OCI-M2 (cell line): ENCODE results near the gene NEDD8.

ENCODE experiments used
- DNase-seq: peaks from one replicate; lab custom pipeline; 2025; ENCODE audit not compliant: unreplicated experiment; lab: John Stamatoyannopoulos, UW

The NEDD8 gene

DNA sequence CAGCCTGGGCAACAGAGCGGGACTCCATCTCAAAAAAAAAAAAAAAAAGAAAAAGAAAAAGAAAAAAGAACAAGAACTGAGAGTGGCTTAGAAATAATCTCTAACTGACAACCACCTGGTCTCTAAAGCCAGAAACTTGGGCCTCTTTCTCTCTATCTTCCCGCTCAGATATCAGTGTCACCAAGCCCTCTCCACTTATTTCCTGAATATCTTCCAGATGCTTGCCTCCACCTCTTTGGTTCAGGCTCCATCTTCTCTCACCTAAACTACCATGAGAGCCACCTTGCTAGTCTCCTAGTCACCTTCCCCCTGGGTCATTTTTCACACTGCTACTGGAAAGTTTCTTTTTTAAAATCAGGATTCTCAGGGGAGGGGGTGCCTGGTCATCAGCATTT, 35.1 kb downstream of the NEDD8 start:
- DNase-seq = no peak

DNA sequence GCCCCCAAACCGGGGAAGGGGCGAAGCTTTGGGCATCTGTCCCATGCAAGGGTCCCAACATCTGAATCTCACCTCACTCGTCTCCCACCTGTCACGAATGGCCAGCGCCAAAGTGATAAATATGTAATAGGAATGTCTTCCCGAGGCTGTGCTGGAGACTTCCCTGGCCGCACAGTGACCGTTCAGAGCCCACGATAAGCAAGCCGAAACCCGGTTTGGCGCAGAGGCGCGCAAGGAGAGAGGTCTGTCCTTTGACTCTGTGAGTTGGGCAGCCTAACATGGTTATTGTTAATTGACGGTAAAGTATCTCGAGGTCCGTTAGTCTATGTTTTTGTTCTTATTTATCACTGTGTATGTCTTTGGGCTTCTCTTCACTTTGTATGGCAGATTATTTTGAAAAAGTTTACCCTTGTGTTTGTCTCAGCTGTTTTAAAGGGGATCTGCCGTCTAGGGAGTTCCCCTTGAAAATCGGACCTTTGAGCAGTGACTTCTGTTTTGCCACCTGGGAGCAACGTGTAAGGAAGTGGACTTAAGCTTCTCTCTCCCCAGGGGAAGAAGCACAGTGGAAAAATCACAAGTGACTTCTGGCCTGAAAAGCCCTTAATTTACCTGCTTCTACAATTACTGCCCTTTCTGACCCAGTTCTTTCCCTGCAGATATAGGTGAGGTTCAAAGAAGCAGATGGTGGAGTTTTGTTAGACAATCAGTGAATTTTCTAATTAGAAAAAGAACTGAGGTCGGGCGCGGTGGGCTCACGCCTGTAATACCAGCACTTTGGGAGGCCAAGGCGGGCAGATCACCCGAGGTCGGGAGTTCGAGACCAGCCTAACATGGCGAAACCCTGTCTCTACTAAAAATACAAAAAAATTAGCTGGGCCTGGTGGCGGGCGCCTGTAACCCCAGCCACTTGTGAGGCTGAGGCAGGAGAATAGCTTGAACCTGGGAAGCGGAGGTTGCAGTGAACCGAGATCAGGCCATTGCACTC, 35.8 kb downstream of the NEDD8 start:
- no peak for DNase-seq

DNA sequence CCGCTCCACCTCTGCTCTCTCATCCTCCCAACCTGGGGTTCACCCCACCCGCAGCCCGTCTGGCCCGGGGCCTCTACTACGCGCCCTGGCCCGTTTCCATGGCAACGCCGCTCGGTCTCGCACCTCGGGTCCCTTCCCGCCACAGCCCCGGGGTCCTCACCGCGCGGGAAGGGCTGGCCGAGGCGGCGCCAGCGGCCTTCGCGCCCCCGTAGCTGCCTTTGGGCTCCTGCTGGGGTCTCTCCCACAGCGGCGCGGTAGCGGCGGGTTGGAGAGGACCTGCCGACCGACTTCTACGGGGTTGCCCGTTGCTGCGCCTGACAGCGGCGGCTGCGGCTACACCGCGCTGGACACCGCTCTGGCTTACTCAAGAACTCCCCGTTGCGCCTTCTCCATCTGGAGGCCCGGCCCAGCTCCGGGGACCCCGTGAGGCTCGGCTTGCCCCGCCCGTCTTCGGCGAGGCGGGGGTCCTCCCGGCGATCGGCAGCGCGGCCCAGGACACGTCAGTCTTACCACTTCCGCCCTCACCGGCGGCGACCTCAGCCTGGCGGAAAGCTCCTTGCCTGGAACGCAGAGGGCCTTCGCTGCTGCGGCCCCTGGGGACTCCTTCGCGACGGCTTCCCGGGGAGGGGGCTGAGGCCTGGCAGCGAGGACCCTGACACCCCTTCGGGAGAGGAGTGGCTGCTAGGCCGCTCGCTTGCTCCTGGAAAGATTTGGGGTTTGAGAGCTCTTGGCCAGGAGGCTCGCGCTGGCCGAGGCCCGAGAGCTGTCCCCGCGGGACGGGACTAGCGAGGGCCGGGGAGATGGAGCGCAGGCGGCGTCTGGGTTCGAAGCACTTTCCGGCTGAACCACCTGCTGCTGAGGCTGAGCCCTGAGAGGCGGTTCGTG, 36.7 kb downstream of the NEDD8 start, which contains the start of gene TM9SF1:
Gene TM9SF1, minus strand, starts transcription at position 256 of the 885 bp plus-strand sequence. CDS start 422 bp downstream, outside the sequence.
- DNase-seq = peak; percentile 73

DNA sequence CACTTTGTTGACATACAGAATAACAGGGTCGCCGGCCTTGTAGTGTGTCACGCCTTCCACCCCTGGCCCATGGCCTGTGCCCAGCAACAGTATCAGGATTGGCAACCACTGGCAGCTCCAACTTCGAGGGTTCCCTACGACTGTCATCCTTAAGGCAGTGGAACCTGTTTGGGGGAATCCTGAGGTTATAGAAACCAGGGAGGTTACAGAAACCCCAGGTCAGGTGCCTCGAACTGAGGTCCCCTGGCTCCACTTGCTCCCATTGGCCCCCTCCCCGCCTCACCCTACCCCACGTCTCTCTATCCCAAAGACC, 37.3 kb downstream of the NEDD8 start:
- DNase-seq = no peak

DNA sequence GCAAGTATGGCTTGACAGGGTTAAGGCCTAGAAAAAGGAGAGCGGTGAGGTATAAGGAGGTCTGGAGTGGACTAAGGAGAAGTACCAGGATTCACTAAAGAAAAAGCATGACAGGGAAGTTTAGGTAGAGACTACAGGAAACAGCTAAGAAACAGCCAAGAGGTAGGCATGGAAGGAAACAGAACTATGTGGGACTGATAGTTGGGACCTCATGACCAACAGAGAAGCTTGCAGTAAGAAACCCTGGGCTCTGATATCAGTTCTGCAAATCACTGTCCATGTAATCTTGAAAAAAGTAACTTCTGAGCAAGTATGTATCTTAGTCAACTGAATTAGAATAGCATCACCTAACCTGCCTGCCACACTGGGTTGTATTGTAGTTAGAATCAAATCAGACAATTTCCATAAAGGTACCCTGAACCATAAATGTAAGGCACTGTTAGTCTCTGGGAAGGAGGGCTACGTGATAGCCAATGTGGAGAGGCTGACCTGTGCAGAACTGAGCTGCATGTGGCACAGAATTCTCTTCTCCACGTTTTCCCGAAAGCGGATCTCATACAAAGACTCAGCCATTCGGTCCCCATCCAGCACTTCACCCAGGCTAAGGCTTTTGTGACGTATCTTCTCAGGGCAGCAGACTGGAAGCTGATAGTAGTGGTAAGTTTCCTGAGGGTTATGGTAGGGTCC, 37.8 kb downstream of the NEDD8 start:
- DNase-seq = no peak

DNA sequence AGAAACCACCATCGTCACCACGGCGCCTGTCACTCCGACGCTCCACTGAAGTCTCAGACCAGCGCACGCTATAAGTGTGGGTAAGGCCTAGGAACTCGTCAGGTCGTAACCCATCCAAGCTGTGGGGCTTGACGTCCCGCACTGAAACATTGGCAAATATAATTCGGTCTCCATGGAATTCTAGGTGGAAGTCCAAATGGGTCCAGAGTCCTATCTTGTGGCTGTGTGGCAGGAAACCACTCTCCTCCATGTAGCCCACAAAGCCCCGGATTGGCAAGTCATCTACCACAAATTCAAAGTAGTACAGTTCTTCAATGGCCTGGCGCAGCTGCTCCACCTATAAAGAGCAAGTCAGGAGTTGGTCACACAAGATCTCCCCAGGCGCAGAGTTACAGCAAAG, 39.2 kb downstream of the NEDD8 start:
- DNase-seq = no peak

DNA sequence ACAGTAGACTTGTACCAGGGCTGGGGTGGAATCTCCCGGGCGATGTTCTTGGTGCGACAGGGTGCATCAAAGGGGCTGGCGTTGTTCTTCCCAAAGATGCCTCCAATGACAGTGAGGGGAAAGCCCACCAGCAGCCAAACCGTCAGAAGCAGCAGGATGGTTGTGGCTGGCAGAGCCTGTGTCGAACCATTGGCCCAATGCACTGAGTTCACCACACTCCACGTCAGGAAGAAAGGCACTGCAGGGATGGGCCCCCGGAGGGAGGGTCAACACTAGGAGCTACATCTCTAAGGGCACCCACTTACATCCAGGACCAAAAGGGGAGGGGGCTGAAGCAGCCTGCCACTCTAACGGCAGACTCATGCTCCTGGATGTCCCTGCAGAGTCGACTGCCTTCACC, 41.8 kb downstream of the NEDD8 start:
- DNase-seq = no peak

DNA sequence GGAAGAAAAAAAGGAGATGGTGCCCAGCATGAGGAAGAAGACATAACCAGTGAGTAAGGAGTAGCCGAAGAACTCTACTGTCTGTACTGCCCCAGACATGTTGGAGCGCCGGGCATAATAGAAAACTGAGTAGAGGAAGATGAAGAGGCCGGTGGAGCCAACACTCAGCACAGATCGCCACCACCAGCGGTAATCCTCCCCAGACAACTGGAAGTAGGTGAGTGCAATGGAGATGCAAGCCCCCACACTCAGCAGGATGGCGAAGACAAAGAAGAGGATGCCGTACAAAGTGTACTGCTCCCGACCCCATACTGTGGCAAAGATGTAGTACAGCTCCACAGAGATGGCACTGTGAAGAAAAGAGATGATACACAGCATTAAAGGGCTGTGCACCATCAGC, 42.7 kb downstream of the NEDD8 start:
- DNase-seq = no peak

DNA sequence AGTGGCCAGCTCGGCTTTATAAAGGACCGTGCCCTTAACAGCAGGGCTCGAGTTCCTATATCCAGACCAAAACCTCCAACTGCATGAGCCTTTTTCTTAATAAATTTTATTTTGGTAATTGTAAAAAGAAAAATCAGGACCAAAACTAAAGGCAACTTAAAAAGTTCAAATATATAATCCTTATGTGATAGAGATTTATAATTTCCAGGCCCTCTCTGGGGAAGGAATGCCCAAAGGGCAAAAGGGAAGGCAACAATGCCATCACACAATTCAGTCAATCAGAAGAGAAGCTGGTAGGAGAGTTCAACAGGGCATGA, 43.1 kb downstream of the NEDD8 start:
- no peak for DNase-seq

DNA sequence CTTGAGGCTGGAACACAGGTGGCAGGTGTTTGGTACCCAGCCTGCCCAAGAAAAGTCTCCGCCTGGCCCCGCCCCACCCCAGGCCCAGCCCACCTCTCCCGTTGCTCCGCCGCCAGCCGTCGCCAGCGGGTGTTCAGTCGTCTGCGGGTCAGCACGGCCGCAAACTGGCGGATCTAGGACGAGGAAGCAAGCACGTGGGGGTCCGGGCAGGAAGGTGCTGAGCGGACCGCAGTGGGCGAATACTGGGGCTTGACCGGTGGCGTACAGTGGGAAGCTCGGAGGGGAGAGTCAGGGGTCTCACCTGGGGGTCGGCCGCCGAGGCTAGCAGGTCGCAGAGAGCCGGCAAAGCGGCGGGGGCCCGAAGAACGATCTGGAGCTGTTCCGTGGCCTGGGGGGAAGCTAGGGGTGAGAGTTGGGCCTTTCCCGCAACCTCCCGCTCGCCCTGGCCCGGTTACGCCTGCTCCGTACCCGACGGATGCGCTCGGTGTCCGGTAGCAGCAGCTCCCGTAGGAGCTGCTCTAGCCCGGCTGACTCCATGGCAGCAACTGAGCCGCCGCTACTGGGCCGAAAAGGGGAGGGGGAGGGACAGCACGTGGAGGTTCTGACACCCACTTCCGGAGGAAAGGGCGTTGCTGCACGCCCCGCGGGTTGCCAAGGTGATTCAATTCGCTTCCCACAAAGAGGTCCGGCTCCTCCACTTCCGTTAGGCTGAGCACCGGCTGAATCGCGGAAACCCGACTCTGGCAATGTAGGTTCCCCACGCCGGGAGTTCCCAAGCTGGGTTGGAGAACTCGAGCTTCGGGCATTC, 43.7 kb downstream of the NEDD8 start, which contains the start of gene IPO4:
Gene IPO4, minus strand, starts transcription at position 566 of the 808 bp plus-strand sequence. Its CDS starts 29 bp downstream, at position 537.
- DNase-seq = peak; percentile 75

DNA sequence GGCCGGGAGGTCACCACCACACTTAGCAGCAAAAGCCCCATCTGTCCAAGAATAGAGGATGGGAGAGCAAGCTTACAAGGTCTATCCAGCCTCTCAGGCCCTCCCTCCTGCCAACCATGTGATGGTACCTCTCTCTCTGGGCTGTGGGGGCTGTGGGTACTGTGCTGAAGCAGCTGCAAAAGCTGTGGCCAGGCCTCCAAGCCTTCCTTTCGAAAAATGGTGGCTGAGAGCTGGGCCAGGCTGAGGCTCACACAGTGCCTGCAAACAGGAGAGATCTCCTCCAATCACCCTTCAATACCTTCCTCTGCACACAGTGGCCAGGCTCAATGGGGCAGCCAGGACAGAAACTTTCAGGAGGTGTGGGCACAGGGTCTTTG, 44.6 kb downstream of the NEDD8 start:
- no peak for DNase-seq

DNA sequence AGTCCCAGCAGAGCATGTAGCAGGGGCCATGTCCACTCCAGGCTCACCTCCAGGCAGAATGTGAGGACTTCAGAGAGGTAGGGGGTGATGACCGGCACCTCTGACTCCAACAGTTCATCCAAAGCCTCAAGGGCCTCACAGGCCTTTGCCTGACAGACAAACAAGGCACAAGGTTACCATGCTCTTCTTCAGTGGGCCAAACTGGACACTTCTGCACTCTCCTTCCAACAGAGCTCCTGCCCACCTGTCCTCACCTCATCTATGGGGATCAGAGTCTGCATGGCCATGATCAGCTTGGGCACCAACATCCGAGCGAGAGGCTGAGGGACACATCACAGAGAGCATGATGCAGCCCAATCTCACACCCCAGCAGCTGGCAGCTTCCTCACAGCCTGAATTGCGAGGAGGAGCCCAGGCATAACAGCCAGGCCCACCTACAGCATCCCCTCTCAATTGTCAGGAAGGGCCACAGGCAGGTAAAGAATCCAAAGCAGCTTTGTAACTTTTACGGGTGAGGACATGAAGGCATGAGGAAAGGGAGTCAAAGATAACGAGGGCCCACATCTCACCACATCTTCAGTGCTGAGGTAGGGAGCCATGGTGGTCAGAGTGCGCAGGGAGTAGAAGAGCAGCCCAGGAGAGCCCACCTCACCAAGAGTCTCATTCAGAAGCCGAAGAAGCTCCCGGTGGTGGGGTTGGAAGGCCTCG, 45.2 kb downstream of the NEDD8 start:
- DNase-seq = no peak

DNA sequence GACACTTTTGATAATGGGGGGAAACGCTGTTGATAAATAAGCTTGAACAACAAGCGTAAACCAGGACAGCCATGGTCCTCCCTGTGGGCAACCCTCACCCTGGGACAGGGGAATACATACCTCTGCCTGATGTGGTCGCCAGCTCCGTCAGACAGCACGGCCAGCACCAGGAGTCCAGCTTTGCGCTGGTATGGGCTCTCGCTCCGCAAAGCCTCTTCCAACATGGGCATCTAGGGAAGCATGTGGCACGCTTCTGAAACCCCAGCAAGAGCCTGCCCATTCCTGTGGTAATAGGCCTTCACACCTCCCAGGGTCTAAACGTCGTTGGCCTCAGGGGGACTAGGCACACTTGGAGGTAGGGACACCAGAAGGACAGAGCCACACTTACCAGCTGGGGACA, 46.4 kb downstream of the NEDD8 start:
- no peak for DNase-seq

DNA sequence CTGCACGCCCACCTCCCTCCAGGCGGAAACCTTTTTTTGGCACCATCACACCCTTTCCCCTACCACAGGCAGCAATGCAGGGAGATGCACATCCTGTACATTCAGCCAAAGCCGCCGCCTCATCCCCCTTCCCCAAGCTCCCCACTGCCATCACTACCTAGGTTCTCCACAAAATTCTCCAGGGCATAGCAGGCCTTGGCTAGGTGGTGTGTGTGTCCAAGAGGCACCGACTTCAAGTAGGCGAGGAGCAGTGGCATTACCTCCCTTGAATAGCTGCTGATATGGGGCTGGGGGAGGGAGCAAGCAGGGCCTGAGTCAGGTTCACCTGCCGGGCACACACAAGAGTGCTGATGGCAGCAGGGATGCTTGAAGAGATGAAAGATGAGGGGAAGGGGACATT, 47.1 kb downstream of the NEDD8 start:
- no peak for DNase-seq

DNA sequence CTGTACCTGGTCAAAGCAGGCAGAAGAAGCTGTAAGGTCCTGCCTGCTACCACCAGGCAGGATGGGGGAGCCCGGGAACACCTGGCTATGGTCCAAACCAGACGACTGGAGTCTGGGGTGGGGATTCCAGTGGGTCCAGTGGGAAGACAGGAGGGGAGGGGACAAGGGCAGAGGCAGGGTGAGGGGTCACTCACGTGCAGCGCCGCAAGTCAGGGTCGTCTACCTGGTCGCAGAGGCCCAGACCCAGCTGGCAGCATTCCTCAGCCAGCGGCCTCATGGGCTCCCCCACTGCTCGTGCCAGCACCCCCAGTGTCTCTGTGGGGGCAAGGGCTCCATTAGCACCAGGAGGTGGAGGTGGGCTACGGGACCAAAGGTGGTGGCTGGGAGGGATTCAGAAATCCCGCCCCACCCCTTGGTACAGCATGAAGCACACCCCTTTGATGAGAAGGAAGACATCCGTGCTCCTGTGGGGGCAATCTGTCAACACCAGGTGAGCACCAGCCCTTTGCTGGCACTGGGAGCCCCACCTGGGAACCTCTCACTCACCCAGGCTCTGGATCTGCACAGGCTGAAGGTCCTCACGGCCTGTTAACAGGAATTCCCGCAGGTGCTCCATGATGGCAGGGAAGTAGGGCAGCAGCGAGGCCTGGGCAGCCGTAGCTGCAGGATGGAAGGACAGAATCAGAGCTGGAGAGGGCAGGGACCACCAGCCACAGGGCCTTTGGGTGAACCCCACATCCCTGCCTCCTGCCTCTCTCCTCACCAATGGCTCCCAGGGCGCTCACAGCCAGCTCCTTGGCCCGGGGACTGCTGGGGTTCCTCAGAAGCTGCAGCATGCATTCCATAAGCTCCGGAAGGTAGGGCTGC, 47.8 kb downstream of the NEDD8 start:
- no peak for DNase-seq

DNA sequence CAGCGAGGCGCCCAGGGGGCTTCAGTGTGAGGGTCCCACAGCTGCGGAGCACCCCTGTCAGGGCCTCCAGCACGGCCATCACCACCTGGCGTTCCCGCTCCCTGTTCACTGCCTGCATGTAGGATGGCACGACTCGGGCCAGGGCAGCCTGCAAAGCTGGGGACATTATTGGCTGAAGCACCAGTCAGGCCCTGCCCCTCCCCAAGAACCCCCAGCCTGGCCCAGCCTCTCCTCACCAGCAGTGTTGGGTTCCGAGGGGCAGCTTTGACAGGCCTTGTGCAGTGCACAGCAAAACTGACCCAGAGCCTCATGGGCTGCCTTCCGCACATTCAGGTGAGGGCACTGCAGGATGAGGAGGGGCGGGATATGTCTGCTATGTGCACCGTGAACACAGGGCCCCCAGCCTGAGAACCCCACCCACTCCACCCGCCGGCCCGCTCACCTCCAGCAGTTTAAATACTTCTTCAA, 49.1 kb downstream of the NEDD8 start:
- DNase-seq = no peak

DNA sequence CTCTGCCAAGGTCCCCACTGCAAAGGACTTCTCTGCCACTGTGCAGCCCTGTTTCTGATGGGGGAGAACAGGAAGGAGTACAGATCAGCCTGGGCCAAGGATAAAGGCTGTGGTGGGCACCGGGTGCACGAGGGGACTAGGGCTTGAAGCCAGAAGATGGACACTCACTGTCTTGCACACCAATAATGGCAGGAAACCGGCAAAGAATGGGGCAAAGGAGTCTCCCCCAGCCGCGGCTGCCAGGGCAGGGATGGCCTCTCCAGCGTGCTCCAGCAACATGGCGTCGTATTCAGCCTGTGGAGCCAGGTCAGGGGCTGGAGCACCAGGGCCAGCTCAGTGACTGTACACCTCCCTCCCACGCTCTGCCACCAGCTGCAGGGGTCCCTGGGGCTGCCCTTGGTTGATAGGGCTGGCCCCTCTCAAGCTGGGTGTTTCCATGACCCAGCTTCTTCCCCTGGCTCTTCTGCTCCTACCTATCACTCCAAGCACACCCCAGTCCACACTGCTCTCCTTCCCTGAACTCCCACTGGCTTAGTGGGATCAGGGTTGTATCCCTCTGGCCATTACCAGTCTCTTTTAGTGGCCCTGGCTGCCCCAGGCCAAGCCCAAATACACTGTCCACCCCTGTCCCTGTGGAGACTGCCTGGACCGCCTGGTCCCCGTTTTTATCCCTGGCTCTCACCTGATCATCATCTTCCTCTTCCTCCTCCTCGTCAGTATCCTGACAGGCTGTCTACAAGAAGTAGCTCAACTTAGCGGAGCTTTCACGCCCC, 49.9 kb downstream of the NEDD8 start:
- DNase-seq = no peak
